ENCODE results near the gene HHEX.

DNA sequence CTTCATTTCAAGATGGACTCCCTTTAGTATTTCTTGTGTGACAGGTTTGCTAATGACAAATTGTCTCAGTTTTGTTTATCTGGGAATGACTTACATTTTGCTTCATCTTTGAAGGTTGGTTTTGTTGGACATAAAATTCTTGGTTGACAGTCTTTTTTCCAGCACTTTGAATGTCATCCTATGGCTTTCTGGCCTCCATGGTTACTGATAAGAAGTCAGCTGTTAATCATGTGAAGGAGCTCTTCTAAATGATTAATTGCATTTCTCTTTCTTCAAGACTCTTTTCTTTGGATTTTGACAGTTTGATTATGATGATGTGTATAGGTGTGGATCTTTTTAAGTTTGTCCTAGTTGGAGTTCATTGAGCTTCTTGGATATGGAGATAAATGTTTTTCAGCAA lies 26.9 kb upstream of the HHEX start:
- TF ChIP-seq, protein P1, sequence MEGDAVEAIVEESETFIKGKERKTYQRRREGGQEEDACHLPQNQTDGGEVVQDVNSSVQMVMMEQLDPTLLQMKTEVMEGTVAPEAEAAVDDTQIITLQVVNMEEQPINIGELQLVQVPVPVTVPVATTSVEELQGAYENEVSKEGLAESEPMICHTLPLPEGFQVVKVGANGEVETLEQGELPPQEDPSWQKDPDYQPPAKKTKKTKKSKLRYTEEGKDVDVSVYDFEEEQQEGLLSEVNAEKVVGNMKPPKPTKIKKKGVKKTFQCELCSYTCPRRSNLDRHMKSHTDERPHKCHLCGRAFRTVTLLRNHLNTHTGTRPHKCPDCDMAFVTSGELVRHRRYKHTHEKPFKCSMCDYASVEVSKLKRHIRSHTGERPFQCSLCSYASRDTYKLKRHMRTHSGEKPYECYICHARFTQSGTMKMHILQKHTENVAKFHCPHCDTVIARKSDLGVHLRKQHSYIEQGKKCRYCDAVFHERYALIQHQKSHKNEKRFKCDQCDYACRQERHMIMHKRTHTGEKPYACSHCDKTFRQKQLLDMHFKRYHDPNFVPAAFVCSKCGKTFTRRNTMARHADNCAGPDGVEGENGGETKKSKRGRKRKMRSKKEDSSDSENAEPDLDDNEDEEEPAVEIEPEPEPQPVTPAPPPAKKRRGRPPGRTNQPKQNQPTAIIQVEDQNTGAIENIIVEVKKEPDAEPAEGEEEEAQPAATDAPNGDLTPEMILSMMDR (IDR thresholded peaks at IDR 0.05): no peak
- TF ChIP-seq POLR2AphosphoS5 (IDR thresholded peaks at IDR 0.05; ENCODE audit: insufficient read depth in 1 of 2, low read depth in 1 of 2): no peak
- TF ChIP-seq POLR2A (IDR thresholded peaks at IDR 0.05): no peak
